Left lobe of liver (tissue), 2 donors: ENCODE results near the gene GZMB. TPM values are rescaled to one million over a fixed set of nuclear protein-coding genes. Genes with fewer than 3 reads are reported as not detected.
"Not testable (repeated sequence)": the region's sequence is repeated elsewhere in the genome, so short reads cannot be mapped to it uniquely, and the experiment has no call there.

Experiments
- ATAC-seq: fragments of 200-7000 bp; cut with Tn5 transposase; one replicate; pipeline ENCODE4 v1.9.1; 2020; ENCODE audit warnings: mild to moderate bottlenecking, moderate library complexity
- DNase-seq: peaks from one replicate; pipeline ENCODE4 v3.0.0-alpha.2; 2020; ENCODE audit warnings: low spot score
- total RNA-seq: library from RNA; stranded (reverse); gene quantifications from one replicate; pipeline ENCODE4 v1.2.1, GENCODE V29; 2021
- donor health status: DM: no; HTN: no; CAD: no; lungs with moderate emphysema.
- donor health status: DM: no; HTN: yes; CAD: no.

The GZMB gene
- total RNA-seq, 1 donor from 2014 or later, result 1.3 TPM

GRCh38 chr14:24631749-24632335 is 2.1 kb downstream of the GZMB start:
- no peak for DNase-seq
- ATAC-seq, result no peak

GRCh38 chr14:24630872-24631477 is 3.0 kb downstream of the GZMB start:
- no peak for DNase-seq
- ATAC-seq, result peak; percentile 76

GRCh38 chr14:24630087-24630871 is 3.7 kb downstream of the GZMB start:
- ATAC-seq (no peak), DNase-seq (no peak)

- ATAC-seq (no peak), DNase-seq (no peak)
These were observed 4.5 kb downstream of the GZMB start for GRCh38 chr14:24629521-24629920.

GRCh38 chr14:24613747-24614146 is 20.2 kb downstream of the GZMB start:
- DNase-seq, result no peak
- ATAC-seq, result no peak

- DNase-seq, result no peak
- ATAC-seq, result no peak
These were observed 20.7 kb downstream of the GZMB start for GRCh38 chr14:24613241-24613640.

- no peak for DNase-seq
- ATAC-seq, result no peak
These were observed 21.8 kb downstream of the GZMB start for GRCh38 chr14:24612196-24612595.

GRCh38 chr14:24609655-24610344 is 24.2 kb downstream of the GZMB start, which contains the start of gene GZMH:
Gene GZMH, minus strand, starts transcription at chr14:24609685. Its CDS starts 72 bp downstream, at chr14:24609613.
- ATAC-seq, result no peak
- DNase-seq, result no peak

GRCh38 chr14:24607635-24608514 is 26.1 kb downstream of the GZMB start:
- ATAC-seq (no peak), DNase-seq (no peak)

GRCh38 chr14:24607081-24607480 is 26.9 kb downstream of the GZMB start:
- DNase-seq, result no peak
- ATAC-seq, result no peak

GRCh38 chr14:24606297-24606696 is 27.7 kb downstream of the GZMB start:
- ATAC-seq, result no peak
- DNase-seq, result no peak

GRCh38 chr14:24605435-24606190 is 28.4 kb downstream of the GZMB start:
- ATAC-seq (peak; percentile 59), DNase-seq (no peak)

- DNase-seq (no peak), ATAC-seq (no peak)
These were observed 36.6 kb downstream of the GZMB start for GRCh38 chr14:24597403-24597802.

- ATAC-seq (no peak), DNase-seq (no peak)
These were observed 38.7 kb downstream of the GZMB start for GRCh38 chr14:24595073-24595808.

- DNase-seq, ATAC-seq: not testable (repeated sequence)
These were observed 43.0 kb downstream of the GZMB start for GRCh38 chr14:24591004-24591403.

GRCh38 chr14:24584402-24584801 is 49.6 kb downstream of the GZMB start:
- not testable (repeated sequence) for DNase-seq

More at GRCh38 chr14:24584402-24584801, 49.6 kb downstream of the GZMB start:
- not testable (repeated sequence) for ATAC-seq
